Measurements from ENCODE around the gene FRMD4A.

DNA sequence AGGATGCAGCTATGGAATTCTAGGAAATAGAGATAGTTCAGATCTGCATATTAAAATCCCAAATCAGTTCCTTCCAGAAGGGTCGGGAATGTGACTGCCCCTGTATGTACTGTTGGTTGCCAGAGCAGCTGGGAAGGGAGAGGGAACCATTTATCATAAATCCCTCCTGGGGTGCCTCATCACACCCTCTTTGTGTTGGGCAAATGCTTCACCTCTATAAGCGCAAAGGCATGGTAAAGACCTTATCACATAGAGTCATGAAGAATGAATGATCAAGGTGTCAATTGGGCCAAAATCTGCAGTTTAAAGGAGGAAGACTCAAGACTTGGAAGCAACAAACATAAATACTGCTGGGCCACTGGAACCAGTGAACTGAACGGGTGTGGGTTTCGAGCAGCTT lies 65.0 kb downstream of the FRMD4A start:
- TF ChIP-seq EZH2 (IDR thresholded peaks at IDR 0.05; ENCODE audit: insufficient read depth, poor library complexity, severe bottlenecking) (no peak), EZH2phosphoT487 (IDR thresholded peaks at IDR 0.05; ENCODE audit: insufficient read depth, low read depth) (no peak)
